Activated CD4-positive, alpha-beta T cell treated with anti-CD3 and anti-CD28 coated beads, Interleukin-2, Interleukin-6, amounts not matched to agents 100 ng/mL and 50 ng/mL, durations not matched to agents 16 hours and 8 hours (primary cell): Measurements from ENCODE around the gene CST7.
"Not testable (repeated sequence)": the region's sequence is repeated elsewhere in the genome, so short reads cannot be mapped to it uniquely, and the experiment has no call there.

Experiments used
- DNase-seq: peaks from one replicate; pipeline ENCODE4 v3.0.0-alpha.2; 2020

Gene CST7

GRCh38 chr20:24929867-24930723 is 19.0 kb upstream of the CST7 start:
- not testable (repeated sequence) for DNase-seq

- DNase-seq = not testable (repeated sequence)
Observed at GRCh38 chr20:24930724-24931688, 18.1 kb upstream of the CST7 start.

- DNase-seq = not testable (repeated sequence)
Observed at GRCh38 chr20:24931893-24932292, 17.2 kb upstream of the CST7 start.

GRCh38 chr20:24933266-24933908 is 15.7 kb upstream of the CST7 start:
- no peak for DNase-seq

- DNase-seq = no peak
Observed at GRCh38 chr20:24934101-24934661, 14.9 kb upstream of the CST7 start.

GRCh38 chr20:24934716-24935115 is 14.4 kb upstream of the CST7 start:
- no peak for DNase-seq

- no peak for DNase-seq
Observed at GRCh38 chr20:24935140-24935539, 13.9 kb upstream of the CST7 start.

GRCh38 chr20:24935766-24936525 is 13.1 kb upstream of the CST7 start:
- no peak for DNase-seq

- DNase-seq = no peak
Observed at GRCh38 chr20:24936526-24937407, 12.3 kb upstream of the CST7 start.

GRCh38 chr20:24937579-24937978 is 11.5 kb upstream of the CST7 start:
- DNase-seq = no peak

- no peak for DNase-seq
Observed at GRCh38 chr20:24938498-24938897, 10.6 kb upstream of the CST7 start.

GRCh38 chr20:24939036-24939435 is 10.0 kb upstream of the CST7 start:
- DNase-seq = no peak

- no peak for DNase-seq
Observed at GRCh38 chr20:24942679-24943078, 6.4 kb upstream of the CST7 start.

- DNase-seq = no peak
Observed at GRCh38 chr20:24943196-24943595, 5.9 kb upstream of the CST7 start.

GRCh38 chr20:24943731-24944130 is 5.3 kb upstream of the CST7 start:
- no peak for DNase-seq

GRCh38 chr20:24946376-24946775 is 2.7 kb upstream of the CST7 start:
- DNase-seq = not testable (repeated sequence)

- DNase-seq = not testable (repeated sequence)
Observed at GRCh38 chr20:24948396-24948938, 602 bp upstream of the CST7 start.

GRCh38 chr20:24949756-24950127 is 673 bp downstream of the CST7 start:
- DNase-seq = peak; percentile 38

- DNase-seq = no peak
Observed at GRCh38 chr20:24950128-24950835, 1.2 kb downstream of the CST7 start.
